GM18519 (cell line): ENCODE measurements around the gene ANTXRL.
"Not testable (repeated sequence)": the region's sequence is repeated elsewhere in the genome, so short reads cannot be mapped to it uniquely, and the experiment has no call there.

ENCODE experiments used
- ATAC-seq: cut with Tn5 transposase; IDR thresholded peaks from one replicate; pipeline ENCODE4 v1.9.1; 2021; ENCODE audit warnings: mild to moderate bottlenecking, moderate library complexity; ENCODE audit not compliant: unreplicated experiment, low FRiP score

Gene ANTXRL

GRCh38 chr10:46286991-46287693 lies at the start of gene ANTXRL:
Gene ANTXRL (plus strand): TSS chr10:46286997. CDS start chr10:46287263, 266 bp downstream.
- ATAC-seq, result no peak

DNA sequence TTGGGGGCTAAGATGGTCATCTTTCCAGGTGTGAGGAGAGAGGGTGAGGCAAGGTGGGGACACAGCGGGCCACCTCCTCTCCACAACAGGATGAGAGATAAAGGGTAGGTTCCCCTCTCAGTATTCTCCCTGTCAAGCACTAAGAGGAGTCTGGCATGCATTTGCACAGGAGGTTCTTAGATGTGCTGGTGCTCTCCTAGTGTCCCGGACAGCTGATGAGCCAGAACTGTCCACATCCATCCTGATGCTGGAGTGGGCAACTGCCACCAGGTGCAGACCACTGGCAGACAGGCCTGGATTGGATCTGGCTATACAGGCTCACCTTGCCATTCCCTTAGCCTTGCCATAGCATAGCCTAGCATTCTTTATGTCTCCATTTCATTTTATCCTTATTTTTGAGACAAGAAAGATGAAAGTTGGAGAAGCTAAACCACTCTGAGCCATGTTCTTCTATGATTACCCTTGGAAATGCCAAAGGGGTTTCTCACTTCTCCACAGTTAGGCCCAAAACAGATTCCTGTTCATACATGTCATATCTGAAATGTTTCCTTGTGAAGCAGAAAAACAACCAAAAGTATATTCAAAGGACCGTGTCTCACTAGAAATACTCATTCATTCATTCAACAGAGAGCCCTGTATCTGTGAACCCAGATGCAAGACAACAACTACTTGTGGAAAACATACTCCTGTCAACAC lies 48.8 kb upstream of the ANTXRL start:
- ATAC-seq, result no peak

- ATAC-seq, result no peak
These were observed 47.5 kb upstream of the ANTXRL start for GRCh38 chr10:46239247-46239646.

DNA sequence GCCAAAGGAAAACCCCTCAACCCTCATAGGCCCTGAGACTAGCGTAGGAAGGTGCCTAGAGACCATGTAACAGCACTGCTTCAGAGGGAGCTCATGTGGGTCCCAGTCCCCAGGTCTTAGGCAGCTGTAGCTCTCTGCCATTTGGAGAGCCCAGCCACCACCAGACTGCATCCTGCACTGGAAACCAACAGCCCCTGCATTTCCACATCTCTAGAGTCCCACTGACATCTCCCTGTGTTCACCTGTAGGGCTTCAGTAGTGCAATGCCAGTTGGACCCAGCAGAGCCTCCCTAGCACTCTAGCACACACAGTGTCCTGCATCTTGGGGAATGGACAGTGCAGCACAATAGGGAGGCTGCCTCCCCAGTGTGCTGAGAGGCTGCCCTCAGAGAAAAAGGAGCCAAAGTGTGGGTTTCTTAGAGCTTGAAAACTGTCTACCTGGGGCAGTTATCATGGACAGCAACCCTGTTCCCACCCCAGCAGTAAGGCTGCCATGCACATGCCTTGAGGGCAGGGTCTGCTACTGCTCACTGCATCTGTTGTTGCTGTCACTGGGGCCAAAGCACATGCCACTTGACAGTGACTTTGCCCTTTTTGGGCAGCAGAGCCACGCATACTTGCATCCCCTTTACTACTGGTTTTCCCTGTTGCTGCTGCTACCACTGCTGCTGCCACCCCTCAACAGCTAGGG lies 46.7 kb upstream of the ANTXRL start:
- no peak for ATAC-seq

DNA sequence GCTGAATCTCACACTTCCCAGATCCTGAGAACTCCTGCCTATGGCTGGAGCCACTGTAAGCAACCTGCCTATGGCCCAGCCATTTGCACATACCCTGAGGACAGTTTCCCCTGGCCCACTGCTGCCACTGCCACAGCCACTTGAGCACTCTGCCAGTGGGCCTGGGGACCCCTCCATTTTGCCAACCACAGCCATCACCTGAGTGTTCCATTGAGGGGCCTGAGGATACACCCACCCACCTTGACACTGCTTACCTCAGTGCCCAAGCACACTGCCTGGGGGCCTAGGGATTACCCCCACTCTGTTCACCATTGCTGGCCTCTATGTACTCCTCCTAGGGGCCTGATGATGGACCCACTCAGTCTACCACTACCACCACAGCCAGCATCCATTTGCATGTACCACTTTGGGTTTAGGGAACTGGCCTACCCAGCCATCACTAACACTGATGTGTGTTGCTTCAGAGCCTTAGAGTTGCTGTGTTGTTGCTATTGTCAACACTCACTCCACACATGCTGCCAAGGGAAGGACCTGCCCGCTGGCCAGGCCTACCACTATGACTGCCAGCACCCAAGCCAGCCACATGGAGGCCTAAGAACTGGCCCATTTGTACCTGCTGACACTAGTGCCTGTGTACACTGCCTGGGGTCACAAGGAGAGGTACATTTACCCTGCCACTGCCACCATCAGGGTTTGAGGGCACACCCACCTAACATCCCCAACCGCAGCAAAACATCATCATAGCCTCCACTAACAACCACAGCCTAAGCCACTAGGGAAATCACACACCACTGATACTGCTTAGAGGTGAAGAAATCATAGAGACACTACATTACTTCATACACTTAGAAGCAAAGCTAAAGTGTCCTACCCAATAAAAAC lies 45.9 kb upstream of the ANTXRL start:
- ATAC-seq, result no peak

- ATAC-seq, result no peak
These were observed 41.4 kb upstream of the ANTXRL start for GRCh38 chr10:46245381-46245900.

- not testable (repeated sequence) for ATAC-seq
These were observed 40.2 kb upstream of the ANTXRL start for GRCh38 chr10:46246400-46247180.

DNA sequence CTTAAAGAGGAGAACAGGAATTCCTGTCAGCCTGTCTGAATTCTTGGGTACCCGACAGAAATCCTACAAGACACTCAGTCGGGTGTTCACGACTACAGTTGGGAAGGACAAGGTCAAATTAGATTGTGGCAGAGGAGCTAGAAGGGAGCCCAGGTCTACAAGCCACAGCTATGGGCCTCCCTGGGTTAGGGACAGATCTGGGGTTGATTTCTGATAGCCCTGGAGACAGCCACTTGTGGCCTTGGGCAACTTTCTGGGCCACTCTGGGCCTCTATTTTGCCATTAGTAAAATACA lies 39.7 kb upstream of the ANTXRL start:
- no peak for ATAC-seq

DNA sequence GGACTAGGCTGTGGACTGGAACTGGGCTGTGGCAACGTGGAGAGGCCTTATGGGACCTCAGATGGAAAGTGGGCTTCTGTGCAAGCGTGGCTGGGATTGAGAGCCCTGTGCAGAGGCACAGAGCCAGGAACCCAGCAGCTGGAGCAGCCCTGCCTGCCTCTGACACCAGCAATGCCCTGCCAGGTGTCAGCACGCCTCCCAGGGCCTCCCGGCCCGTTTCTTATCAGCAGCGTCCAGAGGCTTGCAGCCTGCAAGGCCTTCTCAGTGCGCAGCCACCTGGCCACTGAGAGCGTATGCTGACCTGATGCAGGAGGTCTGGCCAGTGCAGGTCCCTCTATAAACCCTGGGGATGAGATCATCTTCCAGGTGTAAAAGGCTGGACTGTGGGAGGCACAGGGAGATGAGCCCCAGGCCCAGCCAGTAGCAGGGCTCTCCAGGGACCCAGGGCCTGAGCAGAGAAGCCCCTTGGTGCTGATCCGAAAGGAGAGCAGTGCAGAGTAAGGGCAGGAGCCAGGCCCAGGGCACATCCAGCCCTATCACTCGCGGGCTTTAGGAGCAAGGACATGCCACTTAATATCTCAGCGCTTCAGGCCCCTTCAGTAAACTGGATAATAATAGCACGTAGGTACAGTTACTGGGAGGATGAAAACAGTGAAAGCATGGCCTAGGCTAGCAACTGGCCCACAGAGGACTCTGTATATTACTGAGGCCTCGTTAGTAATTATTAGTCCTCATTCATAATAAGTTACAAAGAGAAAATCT lies 38.8 kb upstream of the ANTXRL start:
- no peak for ATAC-seq

DNA sequence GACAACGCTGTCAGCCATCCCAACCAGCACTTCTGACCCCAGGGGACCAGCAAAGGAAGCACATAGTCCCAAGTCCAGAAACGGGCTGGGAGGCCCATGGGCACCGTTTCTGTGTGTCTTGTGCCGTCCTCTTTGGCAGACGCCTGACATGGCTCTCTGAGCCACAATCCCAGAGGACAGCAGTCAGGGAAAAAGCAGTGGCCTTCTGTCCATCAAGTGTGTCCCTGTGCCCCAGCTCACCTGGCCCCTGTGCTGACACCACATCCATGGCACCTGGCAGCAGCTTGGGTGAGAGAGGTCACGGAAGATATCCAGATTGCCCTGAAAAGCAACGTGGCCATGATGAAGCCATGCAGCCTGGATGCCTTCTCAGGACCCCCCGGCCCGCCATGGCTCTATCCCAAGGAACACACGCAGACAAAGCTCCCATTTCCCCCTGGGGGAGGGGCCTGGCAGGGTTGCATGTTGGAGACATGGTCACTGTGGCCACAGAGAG lies 38.1 kb upstream of the ANTXRL start:
- no peak for ATAC-seq

DNA sequence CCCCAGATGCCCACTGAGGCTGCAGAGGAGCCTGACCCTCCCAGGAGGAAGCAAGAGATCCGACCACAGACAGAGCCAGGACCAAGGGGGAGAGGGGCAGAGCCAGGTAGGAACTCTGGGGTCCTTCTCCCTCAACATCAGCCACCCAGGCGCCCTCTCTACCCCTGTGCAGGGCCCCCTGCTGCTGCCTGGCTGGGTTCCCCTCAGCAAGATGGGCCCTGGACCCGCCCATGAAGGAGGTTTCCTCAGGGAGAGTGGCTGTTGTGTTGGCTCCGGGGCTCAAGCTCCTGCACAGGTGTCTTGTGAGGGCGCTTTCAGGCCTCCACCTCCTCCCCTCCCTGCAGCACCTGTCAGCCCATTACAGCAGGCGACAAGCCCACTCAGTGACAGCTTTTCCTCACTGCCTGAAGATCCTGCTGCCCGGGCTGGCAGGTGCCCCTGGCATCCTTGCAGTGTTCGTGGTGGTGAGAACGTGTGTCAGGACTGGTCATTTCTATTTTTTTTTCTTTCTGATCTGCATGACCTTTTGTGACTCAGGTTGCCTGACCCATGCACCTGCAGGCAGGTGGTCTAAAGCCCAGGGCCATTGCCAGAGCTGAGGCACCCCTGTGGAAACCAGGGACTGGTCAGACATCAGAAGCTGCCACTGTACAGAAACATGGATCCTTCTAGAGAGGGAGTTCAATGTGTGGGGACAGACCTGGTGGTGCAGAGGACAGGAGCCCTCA lies 37.0 kb upstream of the ANTXRL start:
- not testable (repeated sequence) for ATAC-seq

- ATAC-seq, result no peak
These were observed 36.3 kb upstream of the ANTXRL start for GRCh38 chr10:46250481-46250880.

GRCh38 chr10:46250898-46251856 lies 35.6 kb upstream of the ANTXRL start:
- no peak for ATAC-seq

GRCh38 chr10:46251857-46252847 lies 34.6 kb upstream of the ANTXRL start:
- no peak for ATAC-seq

- no peak for ATAC-seq
These were observed 33.5 kb upstream of the ANTXRL start for GRCh38 chr10:46253076-46254006.
